ENCODE results near the gene FJX1. TPM values are rescaled to one million over a fixed set of nuclear protein-coding genes. Genes with fewer than 3 reads are reported as not detected.

Gene FJX1
- total RNA-seq, 2 experiments from 2014 or later, result 0.63 TPM; not detected in 1

GRCh38 chr11:35622070-35622469, 3.8 kb downstream of the FJX1 start:
- BruUV-seq (replicated peaks), result no TSS peak
- Histone ChIP-seq H3K4me1 (ENCODE audit: insufficient read depth, low read length, poor library complexity, severe bottlenecking) (no peaks in the 10 kb centered on the region), H3K9me3 (ENCODE audit: low read length) (no peaks in the 10 kb centered on the region), H3K9me2 (ENCODE audit: insufficient read depth, low read length) (no peaks in the 10 kb centered on the region), H2AFZ (ENCODE audit: low read length) (no peak overlapping the region), H3K79me2 (ENCODE audit: insufficient read depth, low read depth, low read length) (no peaks in the 10 kb centered on the region), H4K20me1 (ENCODE audit: insufficient read depth, low read length) (no peaks in the 10 kb centered on the region; the same call in 1 of the 2 replicates), H3K27ac (ENCODE audit: low read depth, low read length, poor library complexity, severe bottlenecking) (no peak overlapping the region), H3K4me2 (ENCODE audit: low read length) (no peak overlapping the region), H3K4me3 (ENCODE audit: low read depth, low read length, poor library complexity, severe bottlenecking) (no peak overlapping the region), H3K36me3 (ENCODE audit: insufficient read depth, low read length) (no peaks in the 10 kb centered on the region)
- POLR2A ChIA-PET, result no interaction called here
- CTCF ChIA-PET (ENCODE audit: unreplicated experiment), result no interaction called here
- TF ChIP-seq EZH2phosphoT487 (IDR thresholded peaks at IDR 0.05; ENCODE audit: borderline replicate concordance, low read depth, low read length), result no peak
- DNase-seq (ENCODE audit: low spot score), result no peak
- intact Hi-C loops (cut with micrococcal nuclease; ENCODE audit: unreplicated experiment), result no loop called here

DNA sequence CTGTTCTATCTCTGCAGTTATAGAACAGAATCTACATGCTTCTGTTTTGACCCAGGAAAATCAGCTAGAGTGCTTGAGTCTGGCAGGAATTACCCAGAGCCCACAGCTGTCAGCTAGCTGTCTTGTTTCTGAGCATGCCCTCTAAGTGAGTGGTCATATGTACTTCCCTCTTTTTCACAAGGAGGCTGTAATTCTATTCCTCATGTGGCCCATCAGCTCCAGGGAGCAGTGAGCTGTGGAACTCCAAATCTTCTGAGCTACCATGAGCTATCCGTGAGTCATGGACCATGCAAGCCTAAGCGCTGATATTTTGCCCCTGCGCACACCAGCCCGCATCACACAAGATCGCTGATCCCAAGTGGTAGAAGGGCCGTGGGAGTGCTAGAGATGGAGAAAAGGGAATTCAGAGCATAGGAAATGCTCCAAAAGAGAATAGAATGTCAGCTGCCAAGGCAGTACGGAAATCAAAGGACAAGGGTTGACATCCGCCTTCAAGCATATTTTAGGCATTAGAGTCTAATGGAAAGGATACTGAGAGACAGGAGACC, 5.4 kb downstream of the FJX1 start:
- H3K36me3 ChIP-seq (ENCODE audit: insufficient read depth, low read length), result no peaks in the 10 kb centered on the region
- no peaks in the 10 kb centered on the region for H3K9me2 ChIP-seq (ENCODE audit: insufficient read depth, low read length)
- DNase-seq (ENCODE audit: low spot score), result no peak
- BruUV-seq (replicated peaks), result no TSS peak
- H3K4me3 ChIP-seq (ENCODE audit: low read depth, low read length, poor library complexity, severe bottlenecking), result no peak overlapping the region
- POLR2A ChIA-PET, result no interaction called here
- no peak overlapping the region for H3K27ac ChIP-seq (ENCODE audit: low read depth, low read length, poor library complexity, severe bottlenecking)
- intact Hi-C loops (cut with micrococcal nuclease; ENCODE audit: unreplicated experiment), result no loop called here
- no peaks in the 10 kb centered on the region for H3K4me1 ChIP-seq (ENCODE audit: insufficient read depth, low read length, poor library complexity, severe bottlenecking)
- no peak overlapping the region for H2AFZ ChIP-seq (ENCODE audit: low read length)
- H3K4me2 ChIP-seq (ENCODE audit: low read length), result no peak overlapping the region
- TF ChIP-seq EZH2phosphoT487 (IDR thresholded peaks at IDR 0.05; ENCODE audit: borderline replicate concordance, low read depth, low read length) (no peak), CTCF (conservative IDR thresholded peaks at IDR 0.05; ENCODE audit: low read length) (no peak)
- H3K9me3 ChIP-seq (ENCODE audit: low read length), result no peaks in the 10 kb centered on the region
- CTCF ChIA-PET (ENCODE audit: unreplicated experiment), result interaction anchor here (0.6 kb wide), 1 partner anchor 571 kb away, joined by 3 read pairs; no protein-coding TSS in a partner anchor
- H3K79me2 ChIP-seq (ENCODE audit: insufficient read depth, low read depth, low read length), result no peaks in the 10 kb centered on the region
- no peaks in the 10 kb centered on the region; the same call in 1 of the 2 replicates for H4K20me1 ChIP-seq (ENCODE audit: insufficient read depth, low read length)

GRCh38 chr11:35624316-35624715, 6.1 kb downstream of the FJX1 start:
- no peak overlapping the region for H3K4me2 ChIP-seq (ENCODE audit: low read length)
- H4K20me1 ChIP-seq (ENCODE audit: insufficient read depth, low read length), result no peaks in the 10 kb centered on the region; the same call in 1 of the 2 replicates
- CTCF ChIA-PET (ENCODE audit: unreplicated experiment), result no interaction called here
- POLR2A ChIA-PET, result no interaction called here
- H3K4me3 ChIP-seq (ENCODE audit: low read depth, low read length, poor library complexity, severe bottlenecking), result no peak overlapping the region
- BruUV-seq (replicated peaks), result no TSS peak
- no peak overlapping the region for H2AFZ ChIP-seq (ENCODE audit: low read length)
- no peak for DNase-seq (ENCODE audit: low spot score)
- intact Hi-C loops (cut with micrococcal nuclease; ENCODE audit: unreplicated experiment), result no loop called here
- TF ChIP-seq EZH2phosphoT487 (IDR thresholded peaks at IDR 0.05; ENCODE audit: borderline replicate concordance, low read depth, low read length), result no peak
- no peaks in the 10 kb centered on the region for H3K4me1 ChIP-seq (ENCODE audit: insufficient read depth, low read length, poor library complexity, severe bottlenecking)
- no peak overlapping the region for H3K27ac ChIP-seq (ENCODE audit: low read depth, low read length, poor library complexity, severe bottlenecking)
- H3K79me2 ChIP-seq (ENCODE audit: insufficient read depth, low read depth, low read length), result no peaks in the 10 kb centered on the region
- H3K36me3 ChIP-seq (ENCODE audit: insufficient read depth, low read length), result no peaks in the 10 kb centered on the region
- no peaks in the 10 kb centered on the region for H3K9me3 ChIP-seq (ENCODE audit: low read length)
- no peaks in the 10 kb centered on the region for H3K9me2 ChIP-seq (ENCODE audit: insufficient read depth, low read length)

Measured in OCI-LY7 (cell line).